ENCODE measurements around the gene OR52I2. TPM values are rescaled to one million over a fixed set of nuclear protein-coding genes. Genes with fewer than 3 reads are reported as not detected.

The OR52I2 gene
- polyA plus RNA-seq, 1 experiment: not detected

DNA sequence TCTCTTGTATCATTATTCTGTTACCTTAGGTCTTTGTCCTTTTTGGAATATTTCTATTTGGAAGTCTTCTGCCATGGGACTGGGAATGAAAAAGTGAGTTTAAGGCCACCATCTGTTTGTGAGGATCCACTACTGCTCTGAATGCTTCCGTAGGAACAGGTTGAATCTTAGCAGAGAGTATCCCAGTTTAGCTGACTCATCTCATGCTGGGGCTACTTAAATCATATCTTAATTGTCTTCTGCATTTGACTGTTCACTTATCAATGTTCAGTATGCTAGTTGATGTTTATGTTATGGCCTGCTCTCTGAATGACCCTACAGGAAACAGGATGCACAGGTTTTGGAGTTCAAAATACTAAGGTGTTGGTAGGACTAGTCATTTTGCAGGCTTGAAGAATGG lies 1.4 kb upstream of the OR52I2 start:
- TF ChIP-seq, protein P1, sequence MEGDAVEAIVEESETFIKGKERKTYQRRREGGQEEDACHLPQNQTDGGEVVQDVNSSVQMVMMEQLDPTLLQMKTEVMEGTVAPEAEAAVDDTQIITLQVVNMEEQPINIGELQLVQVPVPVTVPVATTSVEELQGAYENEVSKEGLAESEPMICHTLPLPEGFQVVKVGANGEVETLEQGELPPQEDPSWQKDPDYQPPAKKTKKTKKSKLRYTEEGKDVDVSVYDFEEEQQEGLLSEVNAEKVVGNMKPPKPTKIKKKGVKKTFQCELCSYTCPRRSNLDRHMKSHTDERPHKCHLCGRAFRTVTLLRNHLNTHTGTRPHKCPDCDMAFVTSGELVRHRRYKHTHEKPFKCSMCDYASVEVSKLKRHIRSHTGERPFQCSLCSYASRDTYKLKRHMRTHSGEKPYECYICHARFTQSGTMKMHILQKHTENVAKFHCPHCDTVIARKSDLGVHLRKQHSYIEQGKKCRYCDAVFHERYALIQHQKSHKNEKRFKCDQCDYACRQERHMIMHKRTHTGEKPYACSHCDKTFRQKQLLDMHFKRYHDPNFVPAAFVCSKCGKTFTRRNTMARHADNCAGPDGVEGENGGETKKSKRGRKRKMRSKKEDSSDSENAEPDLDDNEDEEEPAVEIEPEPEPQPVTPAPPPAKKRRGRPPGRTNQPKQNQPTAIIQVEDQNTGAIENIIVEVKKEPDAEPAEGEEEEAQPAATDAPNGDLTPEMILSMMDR (IDR thresholded peaks at IDR 0.05; ENCODE audit: insufficient read depth, low read depth, low read length): no peak
- DNase-seq (ENCODE audit: low read depth): no peak
- Histone ChIP-seq H3K27me3 (ENCODE audit: control insufficient read depth, insufficient read depth, low read length) (no peaks in the 10 kb centered on the region), H3K4me3 (ENCODE audit: low read depth, low read length) (no peak overlapping the region), H3K36me3 (ENCODE audit: control insufficient read depth, insufficient read depth, low read length) (no peaks in the 10 kb centered on the region)
- ChIA-PET CTCF (no interaction called here), POLR2A (no interaction called here)

DNA sequence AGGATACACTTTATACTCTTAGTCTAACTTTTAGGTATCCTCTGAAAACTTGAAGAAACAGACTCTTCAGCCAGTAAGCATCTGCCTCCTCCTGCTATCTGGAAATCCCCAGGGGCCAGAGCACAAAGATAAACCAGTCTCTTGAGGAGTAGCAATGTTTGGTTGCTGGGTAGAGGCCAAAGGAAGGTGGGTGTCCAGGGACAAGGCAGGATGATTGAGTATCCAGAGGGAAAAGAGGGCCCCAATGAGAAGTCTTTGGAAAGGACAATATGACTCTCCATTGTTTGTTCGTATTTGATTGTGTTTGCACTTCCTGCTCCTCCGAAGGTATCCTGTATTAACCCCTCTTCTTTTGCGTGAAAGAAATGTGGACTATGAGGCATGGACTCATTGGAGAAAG lies 7.5 kb downstream of the OR52I2 start:
- no peak overlapping the region for H3K4me3 ChIP-seq (ENCODE audit: low read depth, low read length)
- POLR2A ChIA-PET: no interaction called here
- TF ChIP-seq, protein P1 (IDR thresholded peaks at IDR 0.05; ENCODE audit: insufficient read depth, low read depth, low read length): no peak
- no peak for DNase-seq (ENCODE audit: low read depth)
- CTCF ChIA-PET: no interaction called here
- no peaks in the 10 kb centered on the region for H3K36me3 ChIP-seq (ENCODE audit: control insufficient read depth, insufficient read depth, low read length)
- H3K27me3 ChIP-seq (ENCODE audit: control insufficient read depth, insufficient read depth, low read length): no peaks in the 10 kb centered on the region

DNA sequence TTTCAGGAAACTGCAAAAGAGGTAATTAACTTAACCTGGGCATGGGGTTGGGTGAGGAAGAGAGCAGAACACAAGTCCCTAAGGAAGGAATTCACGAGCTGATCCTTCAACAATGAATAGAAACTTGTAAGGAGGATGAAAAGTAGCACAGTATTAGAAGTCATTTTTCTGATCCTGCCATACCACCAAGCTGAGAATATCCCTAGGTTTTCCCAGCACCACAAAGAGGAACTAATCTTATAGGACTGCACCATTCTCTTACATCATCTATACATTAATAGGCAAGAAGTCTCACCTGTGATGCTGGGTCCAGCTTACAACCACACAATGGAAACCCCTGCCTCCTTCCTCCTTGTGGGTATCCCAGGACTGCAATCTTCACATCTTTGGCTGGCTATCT lies 12.2 kb downstream of the OR52I2 start, which contains the start of gene OR52I1:
Gene OR52I1 (plus strand): TSS at position 301 of the 400 bp plus-strand sequence. CDS start 0 bp downstream, at position 301.
- H3K4me3 ChIP-seq (ENCODE audit: low read depth, low read length): no peak within 1 kb of the TSS
- TF ChIP-seq, protein P1 (IDR thresholded peaks at IDR 0.05; ENCODE audit: insufficient read depth, low read depth, low read length): no peak
- POLR2A ChIA-PET: no interaction called here
- no peaks in the 10 kb centered on the region; the same call in 1 of the 2 replicates for H3K36me3 ChIP-seq (ENCODE audit: control insufficient read depth, insufficient read depth, low read length)
- DNase-seq (ENCODE audit: low read depth): no peak
- H3K27me3 ChIP-seq (ENCODE audit: control insufficient read depth, insufficient read depth, low read length): no peaks in the 10 kb centered on the region
- CTCF ChIA-PET: no interaction called here

DNA sequence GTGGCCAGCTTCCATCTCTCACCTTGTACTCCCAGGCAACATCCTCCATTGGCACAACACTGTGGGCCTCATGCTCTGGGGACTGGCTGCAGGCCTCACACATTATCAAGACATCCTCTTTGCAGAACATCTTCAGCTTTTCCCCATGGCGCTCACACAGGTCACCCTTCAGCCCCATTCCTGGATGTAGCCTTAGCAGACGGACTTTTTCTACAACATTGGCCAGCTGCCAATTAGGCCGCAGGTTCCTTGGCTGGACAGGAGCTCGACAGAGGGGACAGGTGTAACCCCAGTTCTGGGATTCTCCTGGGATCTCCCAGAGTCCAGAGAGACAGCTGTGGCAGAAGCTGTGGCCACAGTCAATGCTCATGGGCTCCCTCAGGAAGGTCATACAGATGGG lies 23.5 kb downstream of the OR52I2 start:
- H3K27me3 ChIP-seq (ENCODE audit: control insufficient read depth, insufficient read depth, low read length): no peaks in the 10 kb centered on the region
- no peak for DNase-seq (ENCODE audit: low read depth)
- TF ChIP-seq, protein P1 (IDR thresholded peaks at IDR 0.05; ENCODE audit: insufficient read depth, low read depth, low read length): no peak
- CTCF ChIA-PET: interaction anchor here (0.6 to 3.3 kb wide), 3 partner anchors 31 to 994 kb away, joined by 3 to 16 read pairs (median 3); partner anchors contain the start of gene OR51D1
- no peak overlapping the region for H3K4me3 ChIP-seq (ENCODE audit: low read depth, low read length)
- peaks cover 10% of the 10 kb centered on the region for H3K36me3 ChIP-seq (ENCODE audit: control insufficient read depth, insufficient read depth, low read length)
- POLR2A ChIA-PET: no interaction called here

DNA sequence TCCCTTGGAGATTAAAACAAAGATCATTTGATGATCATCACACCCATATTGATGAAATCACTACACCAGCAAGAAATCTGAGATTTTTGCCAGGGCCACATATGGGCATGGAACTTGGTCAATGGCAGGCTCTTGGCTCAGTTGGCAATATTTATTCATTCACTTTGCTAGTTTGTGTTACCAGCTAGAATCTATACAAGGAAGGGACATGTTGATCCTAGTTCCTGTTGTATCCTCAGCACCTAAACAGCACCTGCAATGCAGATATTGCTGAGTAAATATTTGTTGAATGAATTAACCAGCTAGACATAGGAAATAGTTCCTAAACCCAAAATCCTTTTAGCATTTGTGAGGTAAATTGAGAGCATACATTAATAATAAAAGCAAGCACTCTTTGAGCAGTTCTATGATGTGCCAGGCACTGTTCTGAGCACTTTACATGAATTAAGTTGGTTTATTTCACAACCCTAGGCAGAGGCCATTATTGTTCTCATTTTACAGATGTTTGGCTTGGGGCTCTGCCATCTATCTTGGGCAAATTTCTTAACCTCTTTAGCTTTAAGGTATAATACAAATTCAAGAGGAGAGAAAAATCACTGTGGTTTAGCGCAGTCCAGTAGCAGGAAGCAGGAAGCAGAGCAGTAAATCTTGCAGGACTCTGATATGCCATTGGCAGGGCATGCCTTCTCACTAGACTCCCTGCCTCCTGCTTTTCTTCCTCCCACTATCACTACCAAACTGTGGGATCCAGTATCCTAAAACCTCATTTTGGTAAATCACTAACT lies 24.9 kb downstream of the OR52I2 start:
- peaks cover 3% of the 10 kb centered on the region for H3K36me3 ChIP-seq (ENCODE audit: control insufficient read depth, insufficient read depth, low read length)
- no peaks in the 10 kb centered on the region for H3K27me3 ChIP-seq (ENCODE audit: control insufficient read depth, insufficient read depth, low read length)
- POLR2A ChIA-PET: no interaction called here
- DNase-seq (ENCODE audit: low read depth): no peak
- TF ChIP-seq, protein P1 (IDR thresholded peaks at IDR 0.05; ENCODE audit: insufficient read depth, low read depth, low read length): no peak
- CTCF ChIA-PET: interaction anchor here (3.3 kb wide), 1 partner anchor 30 kb away, joined by 16 read pairs; the partner anchor contains the start of gene OR51D1
- H3K4me3 ChIP-seq (ENCODE audit: low read depth, low read length): no peak overlapping the region; the same call in 1 of the 2 replicates

Data from BJ (cell line).